Skeletal muscle satellite cell (primary cell): ENCODE results near the gene SART3.
"Not testable (repeated sequence)": the region's sequence is repeated elsewhere in the genome, so short reads cannot be mapped to it uniquely, and the experiment has no call there.

Source experiments
- H3K27me3 ChIP-seq: 2 replicates; pipeline ENCODE4 v1.7.0; 2013; ENCODE audit warnings: low read length; ENCODE audit not compliant: control insufficient read depth, insufficient read depth
- H3K36me3 ChIP-seq: 2 replicates; pipeline ENCODE4 v1.7.0; 2013; ENCODE audit warnings: mild to moderate bottlenecking, control low read depth, low read length; ENCODE audit not compliant: insufficient read depth
- H3K4me1 ChIP-seq: 2 replicates; pipeline ENCODE4 v1.7.0; 2013; ENCODE audit warnings: low read length; ENCODE audit not compliant: control insufficient read depth, insufficient read depth
- H3K4me2 ChIP-seq: 2 replicates; pipeline ENCODE4 v1.7.0; 2013; ENCODE audit warnings: mild to moderate bottlenecking, low read length
- H3K4me3 ChIP-seq: 2 replicates; pipeline ENCODE4 v1.7.0; 2013; ENCODE audit warnings: low read length
- H3K9ac ChIP-seq: 2 replicates; pipeline ENCODE4 v1.7.0; 2013; ENCODE audit warnings: mild to moderate bottlenecking, low read depth, low read length, moderate library complexity
- H3K9me3 ChIP-seq: replicated peaks from 2 replicates; pipeline ENCODE4 v1.7.0; 2013; ENCODE audit warnings: mild to moderate bottlenecking, control low read depth, low read length

The SART3 gene

GRCh38 chr12:108564724-108565123 is 3.8 kb upstream of the SART3 start:
- Histone ChIP-seq H3K9ac (no peak overlapping the region), H3K9me3 (no peaks in the 10 kb centered on the region), H3K4me1 (peaks cover 20% of the 10 kb centered on the region), H3K4me2 (no peak overlapping the region), H3K27me3 (no peaks in the 10 kb centered on the region), H3K4me3 (no peak overlapping the region), H3K36me3 (peaks cover 50% of the 10 kb centered on the region)

GRCh38 chr12:108563804-108564151 is 2.8 kb upstream of the SART3 start:
- Histone ChIP-seq H3K9ac (peak overlapping the region; percentile 90), H3K36me3 (peaks cover 47% of the 10 kb centered on the region), H3K9me3 (no peaks in the 10 kb centered on the region), H3K27me3 (no peaks in the 10 kb centered on the region), H3K4me3 (no peak overlapping the region), H3K4me2 (peak overlapping the region; percentile 90), H3K4me1 (peaks cover 28% of the 10 kb centered on the region)

DNA sequence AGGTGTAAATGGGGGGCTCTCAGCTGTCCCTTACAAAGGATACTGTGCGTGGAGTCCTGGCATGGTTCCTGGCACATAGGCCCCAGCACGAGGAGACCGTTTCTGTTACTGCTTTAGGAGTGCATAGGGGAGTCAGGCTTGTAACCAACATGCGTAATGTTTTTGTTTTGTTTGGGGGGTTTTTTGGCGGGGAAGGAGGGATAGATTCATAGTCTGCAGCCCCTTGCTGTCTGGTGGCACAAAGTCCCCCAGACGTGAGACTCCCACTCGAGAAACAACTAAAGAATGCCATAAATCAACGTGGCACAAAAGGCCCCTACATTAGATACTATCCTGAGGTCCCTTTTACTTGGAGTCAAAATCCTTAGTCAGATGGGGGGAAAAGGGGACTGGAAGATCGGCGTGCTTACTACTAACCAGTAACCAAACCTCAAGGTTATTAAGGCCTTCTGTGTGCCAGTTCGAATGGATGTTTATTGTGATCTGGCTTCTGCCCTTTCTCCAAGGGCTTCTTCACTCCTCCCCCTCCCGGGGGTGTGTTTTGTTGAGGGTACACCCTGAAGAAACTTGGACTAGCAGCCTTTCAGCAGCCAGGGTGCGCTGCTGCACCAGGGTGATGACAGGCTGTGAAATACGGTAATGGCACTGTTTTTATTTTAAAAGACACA is 2.3 kb upstream of the SART3 start:
- peaks cover 42% of the 10 kb centered on the region for H3K36me3 ChIP-seq
- no peaks in the 10 kb centered on the region for H3K27me3 ChIP-seq
- no peaks in the 10 kb centered on the region for H3K9me3 ChIP-seq
- H3K4me3 ChIP-seq, result peak overlapping the region; percentile 89
- H3K4me1 ChIP-seq, result peaks cover 28% of the 10 kb centered on the region
- H3K9ac ChIP-seq, result peak overlapping the region; percentile 90
- H3K4me2 ChIP-seq, result peak overlapping the region; percentile 90

GRCh38 chr12:108562348-108563135 is 1.6 kb upstream of the SART3 start, which contains the start of gene ISCU:
Gene ISCU (plus strand): TSS chr12:108562596. CDS start chr12:108562623, 27 bp downstream.
- Histone ChIP-seq H3K36me3 (peaks cover 36% of the 10 kb centered on the region), H3K27me3 (no peaks in the 10 kb centered on the region), H3K9ac (peak within 1 kb of the TSS; percentile 95), H3K9me3 (no peaks in the 10 kb centered on the region), H3K4me1 (peaks cover 28% of the 10 kb centered on the region), H3K4me3 (peak within 1 kb of the TSS; percentile 91), H3K4me2 (peak within 1 kb of the TSS; percentile 90)

- peaks cover 32% of the 10 kb centered on the region for H3K36me3 ChIP-seq
- H3K4me3 ChIP-seq, result peak overlapping the region; percentile 91
- peak overlapping the region; percentile 87 for H3K4me2 ChIP-seq
- peak overlapping the region; percentile 95 for H3K9ac ChIP-seq
- H3K9me3 ChIP-seq, result no peaks in the 10 kb centered on the region
- H3K27me3 ChIP-seq, result no peaks in the 10 kb centered on the region
- H3K4me1 ChIP-seq, result peaks cover 28% of the 10 kb centered on the region
Measured at GRCh38 chr12:108561852-108562347, 927 bp upstream of the SART3 start.

- no peaks in the 10 kb centered on the region for H3K9me3 ChIP-seq
- peaks cover 27% of the 10 kb centered on the region for H3K36me3 ChIP-seq
- no peaks in the 10 kb centered on the region for H3K27me3 ChIP-seq
- peak overlapping the region; percentile 95 for H3K9ac ChIP-seq
- peak overlapping the region; percentile 91 for H3K4me3 ChIP-seq
- H3K4me2 ChIP-seq, result peak overlapping the region; percentile 87
- peaks cover 19% of the 10 kb centered on the region for H3K4me1 ChIP-seq
Measured at GRCh38 chr12:108560321-108560721, 652 bp downstream of the SART3 start.

DNA sequence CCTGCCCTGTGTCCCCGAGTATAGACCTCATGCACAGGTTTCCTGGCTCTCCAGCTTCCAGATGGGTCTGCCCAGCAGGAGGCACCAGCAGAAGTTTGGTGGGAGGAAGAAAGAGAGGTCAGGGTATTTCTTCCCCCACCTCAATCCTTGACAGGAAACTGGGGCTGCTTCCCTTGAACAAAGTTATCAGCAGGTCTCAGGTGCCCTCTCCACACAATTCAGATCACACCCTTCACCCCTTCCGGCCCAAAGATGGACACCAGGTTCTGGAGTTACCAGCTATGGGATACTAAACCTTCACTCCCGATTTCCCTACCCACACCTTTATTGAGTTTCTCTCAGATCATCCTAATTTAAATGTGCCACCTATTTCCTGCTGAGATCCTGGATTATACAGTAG is 1.2 kb downstream of the SART3 start:
- Histone ChIP-seq H3K27me3 (no peaks in the 10 kb centered on the region), H3K9ac (peak overlapping the region; percentile 95), H3K4me3 (peak overlapping the region; percentile 91), H3K9me3 (no peaks in the 10 kb centered on the region), H3K4me1 (peaks cover 19% of the 10 kb centered on the region), H3K4me2 (peak overlapping the region; percentile 87), H3K36me3 (peaks cover 21% of the 10 kb centered on the region)

DNA sequence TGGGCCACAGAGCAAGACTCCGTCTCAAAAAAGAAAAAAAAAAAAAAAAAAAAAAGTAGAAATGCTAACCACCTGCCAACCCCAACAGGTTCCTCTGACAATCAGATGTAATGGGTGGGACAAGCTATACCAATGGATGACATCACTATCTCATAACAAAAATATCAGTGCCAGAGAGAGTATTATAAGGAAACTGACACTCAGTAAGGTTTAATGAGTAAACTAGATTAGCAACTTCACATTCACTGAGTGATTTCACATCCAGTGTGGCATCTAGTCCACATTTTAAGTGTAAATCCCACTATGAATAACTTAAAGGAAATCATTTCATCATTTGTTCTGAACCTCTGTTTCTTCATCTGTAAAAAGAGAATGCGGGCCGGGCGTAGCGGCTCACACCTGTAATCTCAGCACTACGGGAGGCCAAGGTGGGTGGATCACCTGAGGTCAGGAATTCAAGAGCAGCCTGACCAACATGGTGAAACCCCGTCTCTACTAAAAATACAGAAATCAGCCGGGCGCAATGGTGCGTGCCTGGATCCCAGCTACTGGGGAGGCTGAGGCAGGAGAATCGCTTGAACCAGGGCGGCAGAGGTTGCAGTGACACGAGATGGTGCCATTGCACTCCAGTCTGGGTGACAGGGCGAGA is 1.8 kb downstream of the SART3 start:
- Histone ChIP-seq H3K9ac (peak overlapping the region; percentile 95), H3K4me1 (peaks cover 19% of the 10 kb centered on the region), H3K4me3 (peak overlapping the region; percentile 91), H3K27me3 (no peaks in the 10 kb centered on the region), H3K4me2 (peak overlapping the region; percentile 87), H3K36me3 (peaks cover 15% of the 10 kb centered on the region), H3K9me3 (no peaks in the 10 kb centered on the region)

DNA sequence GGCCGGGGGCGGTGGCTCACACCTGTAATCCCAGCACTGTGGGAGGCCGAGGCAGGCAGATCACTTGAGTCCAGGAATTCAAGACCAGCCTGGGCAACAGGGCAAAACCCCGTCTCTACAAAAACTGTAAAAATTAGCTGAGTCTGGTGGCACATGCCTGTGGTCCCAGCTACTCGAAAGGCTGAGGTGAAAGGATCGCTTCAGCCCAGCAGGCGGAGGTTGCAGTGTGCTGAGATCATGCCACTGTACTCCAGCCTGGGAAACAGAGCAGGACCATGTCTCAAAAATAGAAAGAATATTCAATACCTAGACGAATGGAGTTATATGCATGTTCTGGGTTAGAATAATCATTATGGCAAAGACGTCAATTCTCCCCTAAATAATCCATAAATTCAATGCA is 5.6 kb downstream of the SART3 start:
- H3K4me3 ChIP-seq, H3K27me3 ChIP-seq, H3K9ac ChIP-seq, H3K4me2 ChIP-seq, H3K9me3 ChIP-seq: not testable (repeated sequence)
- Histone ChIP-seq H3K36me3 (peaks cover 12% of the 10 kb centered on the region), H3K4me1 (peaks cover 20% of the 10 kb centered on the region)

DNA sequence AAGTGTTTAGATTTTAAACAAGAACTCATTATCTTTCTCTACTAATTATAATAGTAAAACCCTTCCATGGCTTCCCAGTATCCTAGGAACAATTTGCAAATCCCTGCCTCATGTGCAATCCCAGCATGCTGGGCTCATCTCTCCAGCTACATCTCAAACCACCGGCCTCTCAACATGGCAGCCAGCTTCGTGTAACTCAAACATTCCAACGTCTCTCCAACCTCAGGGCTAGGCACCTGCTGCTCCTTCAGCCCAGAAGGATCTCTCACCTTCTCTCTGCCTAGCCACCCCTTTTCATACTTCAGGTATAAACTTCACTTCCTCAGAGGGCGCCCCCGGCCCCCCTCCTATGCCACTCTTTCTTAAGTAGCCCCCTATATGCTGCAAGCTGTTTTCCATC is 7.2 kb downstream of the SART3 start:
- Histone ChIP-seq H3K4me2 (no peak overlapping the region), H3K4me1 (peaks cover 8% of the 10 kb centered on the region), H3K9ac (no peak overlapping the region), H3K27me3 (no peaks in the 10 kb centered on the region), H3K36me3 (peaks cover 14% of the 10 kb centered on the region), H3K4me3 (no peak overlapping the region), H3K9me3 (no peaks in the 10 kb centered on the region)

DNA sequence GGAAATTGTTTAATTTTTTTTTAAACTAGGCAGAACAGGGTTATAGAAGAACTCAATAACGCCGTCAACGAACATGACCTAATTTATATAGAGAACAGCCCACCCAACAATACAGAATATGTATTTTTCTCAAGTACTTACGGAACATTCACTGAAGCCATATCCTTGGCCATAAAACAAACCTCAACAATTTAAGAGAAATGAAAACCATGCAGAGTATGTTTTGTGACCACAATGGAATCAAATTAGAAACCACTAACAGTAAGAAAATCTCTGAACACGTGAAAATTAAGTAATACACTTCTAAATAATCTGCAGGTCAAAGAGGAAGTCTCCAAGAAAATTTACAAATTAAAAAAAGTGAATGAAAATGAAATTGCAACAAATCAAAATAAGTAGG is 9.4 kb downstream of the SART3 start:
- Histone ChIP-seq H3K4me1 (peaks cover 8% of the 10 kb centered on the region), H3K4me3 (no peak overlapping the region), H3K9ac (no peak overlapping the region), H3K27me3 (no peaks in the 10 kb centered on the region), H3K4me2 (peak overlapping the region; percentile 58), H3K9me3 (no peaks in the 10 kb centered on the region), H3K36me3 (peaks cover 27% of the 10 kb centered on the region)
